Prostate gland (tissue), 2 donors: Measurements from ENCODE around the gene SPPL3.

Experiments
- POLR2AphosphoS5 ChIP-seq: sonication (generic); formaldehyde crosslinking; IDR thresholded peaks from one replicate; pipeline ENCODE4 v1.6.1; 2017; ENCODE audit warnings: antibody characterized with exemption
- TF ChIP-seq, protein P1 (sequence below), 4 experiments: fragments of 200-600 bp in 2 of 4; fragments of 450-650 bp in 2 of 4; sonication (generic) in 2 of 4; IDR thresholded peaks; 1 replicate in 3 of 4; 2 replicates in 1 of 4; pipeline ENCODE4 v1.5.1; 2016 to 2019; ENCODE audit warnings: antibody characterized with exemption in 4 of 4, mild to moderate bottlenecking in 2 of 4, moderate library complexity in 2 of 4

DNA sequence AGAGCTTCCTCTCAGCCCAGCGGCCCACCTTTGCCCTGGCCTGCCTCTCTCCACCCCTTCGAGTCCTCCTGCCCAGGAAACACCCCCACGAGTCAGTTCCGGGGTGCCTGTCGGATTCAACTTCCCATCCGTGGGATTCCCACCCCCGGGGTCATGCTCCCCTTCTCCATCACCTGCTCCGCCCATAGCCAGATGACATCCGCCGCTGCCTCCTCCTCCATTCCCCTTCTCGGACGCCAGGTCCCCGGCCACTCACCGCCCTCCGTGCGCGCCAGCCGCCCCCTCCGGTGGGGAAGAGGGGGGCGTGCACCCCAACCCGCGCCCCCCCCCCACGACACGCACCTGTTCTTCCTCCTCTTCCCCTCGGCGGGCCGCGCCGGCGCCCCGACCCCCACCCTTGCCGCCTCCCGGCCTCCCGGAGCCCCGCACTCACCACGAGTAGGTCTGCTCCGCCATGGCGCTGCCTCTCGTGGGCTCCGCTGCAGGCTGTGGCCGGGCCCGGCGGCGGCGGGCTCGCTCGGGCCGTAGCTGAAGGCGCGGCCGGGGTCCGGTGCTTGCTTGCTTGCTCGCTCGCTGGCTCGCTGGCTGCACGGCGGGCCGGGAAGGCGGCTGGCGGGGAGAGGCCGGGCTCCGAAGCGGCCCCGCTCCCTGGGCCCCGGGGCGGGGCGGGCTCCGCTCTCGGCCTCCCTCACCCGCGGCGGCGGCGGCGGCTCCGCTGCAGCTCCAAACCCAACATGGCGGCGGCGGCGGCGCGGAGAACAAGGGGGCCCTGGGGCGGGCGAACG is 554 bp downstream of the SPPL3 start:
- no peak for TF ChIP-seq POLR2AphosphoS5
- TF ChIP-seq, protein P1, sequence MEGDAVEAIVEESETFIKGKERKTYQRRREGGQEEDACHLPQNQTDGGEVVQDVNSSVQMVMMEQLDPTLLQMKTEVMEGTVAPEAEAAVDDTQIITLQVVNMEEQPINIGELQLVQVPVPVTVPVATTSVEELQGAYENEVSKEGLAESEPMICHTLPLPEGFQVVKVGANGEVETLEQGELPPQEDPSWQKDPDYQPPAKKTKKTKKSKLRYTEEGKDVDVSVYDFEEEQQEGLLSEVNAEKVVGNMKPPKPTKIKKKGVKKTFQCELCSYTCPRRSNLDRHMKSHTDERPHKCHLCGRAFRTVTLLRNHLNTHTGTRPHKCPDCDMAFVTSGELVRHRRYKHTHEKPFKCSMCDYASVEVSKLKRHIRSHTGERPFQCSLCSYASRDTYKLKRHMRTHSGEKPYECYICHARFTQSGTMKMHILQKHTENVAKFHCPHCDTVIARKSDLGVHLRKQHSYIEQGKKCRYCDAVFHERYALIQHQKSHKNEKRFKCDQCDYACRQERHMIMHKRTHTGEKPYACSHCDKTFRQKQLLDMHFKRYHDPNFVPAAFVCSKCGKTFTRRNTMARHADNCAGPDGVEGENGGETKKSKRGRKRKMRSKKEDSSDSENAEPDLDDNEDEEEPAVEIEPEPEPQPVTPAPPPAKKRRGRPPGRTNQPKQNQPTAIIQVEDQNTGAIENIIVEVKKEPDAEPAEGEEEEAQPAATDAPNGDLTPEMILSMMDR (IDR thresholded peaks at IDR 0.05): no peak
